Neural cell (in vitro differentiated cells): ENCODE data around the gene COG7. TPM values are rescaled to one million over a fixed set of nuclear protein-coding genes. Genes with fewer than 3 reads are reported as not detected.

ENCODE experiments used
- H2AFZ ChIP-seq: fragments of 200-600, 300-800 bp; sonication (generic), shearing (Covaris generic); 2 replicates; pipeline ENCODE4 v1.6.0; 2014; ENCODE audit warnings: low read depth, mild to moderate bottlenecking, antibody characterized with exemption, low read length, moderate library complexity
- H3F3A ChIP-seq: fragments of 200-600 bp; shearing (Covaris generic); 2 replicates; pipeline ENCODE4 v1.6.1; 2016; ENCODE audit warnings: mild to moderate bottlenecking, moderate library complexity, mixed read lengths, antibody characterized with exemption, low read length; ENCODE audit not compliant: insufficient read depth, poor library complexity, severe bottlenecking
- H3K27ac ChIP-seq: fragments of 200-600, 300-800 bp; sonication (generic), shearing (Covaris generic); 2 replicates; pipeline ENCODE4 v1.5.1; 2014; ENCODE audit warnings: mild to moderate bottlenecking, low read length, moderate library complexity
- H3K27me3 ChIP-seq: fragments of 300-800, 200-600 bp; sonication (generic), shearing (Covaris generic); 2 replicates; pipeline ENCODE4 v1.6.0; 2014; ENCODE audit warnings: mild to moderate bottlenecking, low read depth, low read length, moderate library complexity; ENCODE audit not compliant: insufficient read depth
- H3K36me3 ChIP-seq: fragments of 300-800, 200-600 bp; sonication (generic), shearing (Covaris generic); 2 replicates; pipeline ENCODE4 v1.5.1; 2014; ENCODE audit warnings: mild to moderate bottlenecking, antibody characterized with exemption, low read length, moderate library complexity; ENCODE audit not compliant: insufficient read depth
- H3K4me2 ChIP-seq: fragments of 300-800, 200-600 bp; sonication (generic), shearing (Covaris generic); 2 replicates; pipeline ENCODE4 v1.6.0; 2014; ENCODE audit warnings: mild to moderate bottlenecking, low read length
- H3K4me3 ChIP-seq: fragments of 300-800, 200-600 bp; sonication (generic), shearing (Covaris generic); 2 replicates; pipeline ENCODE4 v1.5.1; 2014; ENCODE audit warnings: mild to moderate bottlenecking, low read length, moderate library complexity
- H3K79me2 ChIP-seq: fragments of 200-600 bp; shearing (Covaris generic); replicated peaks from 2 replicates; pipeline ENCODE4 v1.6.0; 2014; ENCODE audit warnings: mild to moderate bottlenecking, low read length, moderate library complexity; ENCODE audit not compliant: insufficient read depth
- H3K9ac ChIP-seq: fragments of 300-800, 200-600 bp; sonication (generic), shearing (Covaris generic); 2 replicates; pipeline ENCODE4 v1.6.1; 2016; ENCODE audit warnings: mild to moderate bottlenecking, low read length, mixed read lengths
- H3K9me2 ChIP-seq: fragments of 200-600 bp; shearing (Covaris generic); 2 replicates; pipeline ENCODE4 v1.6.1; 2016; ENCODE audit warnings: mild to moderate bottlenecking, low read length, mixed read lengths; ENCODE audit not compliant: insufficient read depth
- H3K9me3 ChIP-seq: fragments of 200-600, 300-800 bp; sonication (generic), shearing (Covaris generic); 2 replicates; pipeline ENCODE4 v1.6.1; 2016; ENCODE audit warnings: mild to moderate bottlenecking, mixed run types, low read length, moderate library complexity, mixed read lengths
- H4K20me1 ChIP-seq: fragments of 200-600 bp; shearing (Covaris generic); 2 replicates; pipeline ENCODE4 v1.6.1; 2016; ENCODE audit warnings: mild to moderate bottlenecking, mixed run types; ENCODE audit not compliant: insufficient read depth
- EP300 ChIP-seq: fragments of 450-650 bp; conservative IDR thresholded peaks from 2 replicates; pipeline ENCODE4 v1.6.1; 2014; ENCODE audit warnings: antibody characterized with exemption, mild to moderate bottlenecking, moderate library complexity; ENCODE audit not compliant: poor library complexity, severe bottlenecking
- EZH2 ChIP-seq: fragments of 200-600, 300-800 bp; shearing (Covaris generic), sonication (generic); IDR thresholded peaks from 2 replicates; pipeline ENCODE4 v1.6.1; 2014; ENCODE audit warnings: antibody characterized with exemption, low read length, borderline replicate concordance, mild to moderate bottlenecking; ENCODE audit not compliant: insufficient read depth, poor library complexity, severe bottlenecking
- MXI1 ChIP-seq: fragments of 450-650 bp; conservative IDR thresholded peaks from 2 replicates; pipeline ENCODE4 v1.6.1; 2014; ENCODE audit warnings: antibody characterized with exemption, mild to moderate bottlenecking; ENCODE audit not compliant: poor library complexity, severe bottlenecking
- POLR2AphosphoS5 ChIP-seq: IDR thresholded peaks from 2 replicates; pipeline ENCODE4 v1.6.1; 2012
- RAD21 ChIP-seq: fragments of 450-650 bp; conservative IDR thresholded peaks from 2 replicates; pipeline ENCODE4 v1.6.1; 2014; ENCODE audit warnings: antibody characterized with exemption, mild to moderate bottlenecking, moderate library complexity
- SMC3 ChIP-seq: fragments of 450-650 bp; conservative IDR thresholded peaks from 2 replicates; pipeline ENCODE4 v1.6.1; 2014; ENCODE audit warnings: antibody characterized with exemption, mild to moderate bottlenecking, moderate library complexity; ENCODE audit not compliant: poor library complexity
- TAF1 ChIP-seq: IDR thresholded peaks from 2 replicates; pipeline ENCODE4 v1.6.1; 2012; ENCODE audit warnings: low read depth
- polyA plus RNA-seq: library from polyadenylated mRNA; depleted of rRNA; stranded (reverse); fragments of >200 nt; gene quantifications from 2 replicates; pipeline ENCODE4 v1.2.3, GENCODE V29; 2014
- TF ChIP-seq, protein P1 (sequence below): fragments of 450-650 bp; IDR thresholded peaks from 2 replicates; pipeline ENCODE4 v1.5.1; 2014; ENCODE audit warnings: antibody characterized with exemption, mild to moderate bottlenecking, moderate library complexity; ENCODE audit not compliant: poor library complexity, severe bottlenecking
- TF ChIP-seq, protein P2 (sequence below): IDR thresholded peaks from 2 replicates; pipeline ENCODE4 v1.6.1; 2012; ENCODE audit warnings: borderline replicate concordance

The COG7 gene
- polyA plus RNA-seq, 1 donor from 2014 or later: 16.2 TPM

DNA sequence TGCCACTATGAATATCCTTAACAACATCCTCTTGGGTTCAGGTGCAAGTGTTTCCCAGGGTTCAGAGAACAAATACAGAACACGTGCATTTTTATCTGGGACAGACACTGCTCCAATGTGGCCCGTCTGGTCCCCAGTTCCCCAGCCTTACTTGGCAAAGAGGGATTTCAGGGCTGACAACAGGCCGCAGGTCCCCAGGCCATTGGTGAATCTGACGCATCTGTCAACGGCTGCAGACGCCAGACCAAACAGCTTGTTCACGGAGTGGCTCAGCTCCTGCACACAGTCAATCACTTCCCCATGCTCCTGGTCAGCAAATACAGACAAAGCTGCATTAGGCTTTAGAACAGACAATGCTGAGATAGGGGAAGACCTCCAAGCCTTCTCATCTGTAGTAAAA lies 36.2 kb downstream of the COG7 start:
- no peak overlapping the region for H3K4me2 ChIP-seq
- H4K20me1 ChIP-seq: no peaks in the 10 kb centered on the region
- no peaks in the 10 kb centered on the region for H3K9me3 ChIP-seq
- H3K79me2 ChIP-seq: no peaks in the 10 kb centered on the region
- H3F3A ChIP-seq: no peaks in the 10 kb centered on the region
- H3K4me3 ChIP-seq: no peak overlapping the region
- no peak overlapping the region for H2AFZ ChIP-seq
- H3K36me3 ChIP-seq: no peaks in the 10 kb centered on the region
- H3K27ac ChIP-seq: no peak overlapping the region
- no peaks in the 10 kb centered on the region for H3K9me2 ChIP-seq
- no peaks in the 10 kb centered on the region for H3K27me3 ChIP-seq
- no peak overlapping the region for H3K9ac ChIP-seq
- TF ChIP-seq SMC3 (no peak), RAD21 (no peak), POLR2AphosphoS5 (no peak), EP300 (no peak), EZH2 (no peak), TAF1 (no peak), MXI1 (no peak)
- TF ChIP-seq, protein P1, sequence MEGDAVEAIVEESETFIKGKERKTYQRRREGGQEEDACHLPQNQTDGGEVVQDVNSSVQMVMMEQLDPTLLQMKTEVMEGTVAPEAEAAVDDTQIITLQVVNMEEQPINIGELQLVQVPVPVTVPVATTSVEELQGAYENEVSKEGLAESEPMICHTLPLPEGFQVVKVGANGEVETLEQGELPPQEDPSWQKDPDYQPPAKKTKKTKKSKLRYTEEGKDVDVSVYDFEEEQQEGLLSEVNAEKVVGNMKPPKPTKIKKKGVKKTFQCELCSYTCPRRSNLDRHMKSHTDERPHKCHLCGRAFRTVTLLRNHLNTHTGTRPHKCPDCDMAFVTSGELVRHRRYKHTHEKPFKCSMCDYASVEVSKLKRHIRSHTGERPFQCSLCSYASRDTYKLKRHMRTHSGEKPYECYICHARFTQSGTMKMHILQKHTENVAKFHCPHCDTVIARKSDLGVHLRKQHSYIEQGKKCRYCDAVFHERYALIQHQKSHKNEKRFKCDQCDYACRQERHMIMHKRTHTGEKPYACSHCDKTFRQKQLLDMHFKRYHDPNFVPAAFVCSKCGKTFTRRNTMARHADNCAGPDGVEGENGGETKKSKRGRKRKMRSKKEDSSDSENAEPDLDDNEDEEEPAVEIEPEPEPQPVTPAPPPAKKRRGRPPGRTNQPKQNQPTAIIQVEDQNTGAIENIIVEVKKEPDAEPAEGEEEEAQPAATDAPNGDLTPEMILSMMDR: no peak
- TF ChIP-seq, protein P2, sequence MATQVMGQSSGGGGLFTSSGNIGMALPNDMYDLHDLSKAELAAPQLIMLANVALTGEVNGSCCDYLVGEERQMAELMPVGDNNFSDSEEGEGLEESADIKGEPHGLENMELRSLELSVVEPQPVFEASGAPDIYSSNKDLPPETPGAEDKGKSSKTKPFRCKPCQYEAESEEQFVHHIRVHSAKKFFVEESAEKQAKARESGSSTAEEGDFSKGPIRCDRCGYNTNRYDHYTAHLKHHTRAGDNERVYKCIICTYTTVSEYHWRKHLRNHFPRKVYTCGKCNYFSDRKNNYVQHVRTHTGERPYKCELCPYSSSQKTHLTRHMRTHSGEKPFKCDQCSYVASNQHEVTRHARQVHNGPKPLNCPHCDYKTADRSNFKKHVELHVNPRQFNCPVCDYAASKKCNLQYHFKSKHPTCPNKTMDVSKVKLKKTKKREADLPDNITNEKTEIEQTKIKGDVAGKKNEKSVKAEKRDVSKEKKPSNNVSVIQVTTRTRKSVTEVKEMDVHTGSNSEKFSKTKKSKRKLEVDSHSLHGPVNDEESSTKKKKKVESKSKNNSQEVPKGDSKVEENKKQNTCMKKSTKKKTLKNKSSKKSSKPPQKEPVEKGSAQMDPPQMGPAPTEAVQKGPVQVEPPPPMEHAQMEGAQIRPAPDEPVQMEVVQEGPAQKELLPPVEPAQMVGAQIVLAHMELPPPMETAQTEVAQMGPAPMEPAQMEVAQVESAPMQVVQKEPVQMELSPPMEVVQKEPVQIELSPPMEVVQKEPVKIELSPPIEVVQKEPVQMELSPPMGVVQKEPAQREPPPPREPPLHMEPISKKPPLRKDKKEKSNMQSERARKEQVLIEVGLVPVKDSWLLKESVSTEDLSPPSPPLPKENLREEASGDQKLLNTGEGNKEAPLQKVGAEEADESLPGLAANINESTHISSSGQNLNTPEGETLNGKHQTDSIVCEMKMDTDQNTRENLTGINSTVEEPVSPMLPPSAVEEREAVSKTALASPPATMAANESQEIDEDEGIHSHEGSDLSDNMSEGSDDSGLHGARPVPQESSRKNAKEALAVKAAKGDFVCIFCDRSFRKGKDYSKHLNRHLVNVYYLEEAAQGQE: no peak

DNA sequence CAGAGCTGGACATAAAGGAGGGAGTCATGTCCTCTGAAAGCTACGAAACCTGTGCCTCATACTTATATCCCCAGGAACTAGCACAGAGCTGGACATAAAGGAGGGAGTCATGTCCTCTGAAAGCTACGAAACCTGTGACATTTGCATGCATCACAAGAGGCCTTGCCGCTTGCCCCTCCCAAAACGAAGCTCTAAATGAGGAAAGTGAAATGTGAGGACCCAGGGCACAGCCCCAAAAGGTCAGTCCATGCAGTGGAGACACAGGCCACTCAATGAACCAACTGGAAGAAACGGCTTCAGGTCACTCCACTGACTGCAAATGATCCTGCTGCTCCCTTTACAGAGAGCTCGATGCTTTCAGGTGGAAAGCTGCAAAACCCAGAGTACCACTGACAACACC lies 38.3 kb downstream of the COG7 start:
- Histone ChIP-seq H3K4me2 (no peak overlapping the region), H3K79me2 (no peaks in the 10 kb centered on the region), H3K9me2 (no peaks in the 10 kb centered on the region), H4K20me1 (no peaks in the 10 kb centered on the region), H3K27ac (no peak overlapping the region), H2AFZ (no peak overlapping the region), H3K4me3 (no peak overlapping the region), H3K9me3 (no peaks in the 10 kb centered on the region), H3K9ac (no peak overlapping the region), H3F3A (no peaks in the 10 kb centered on the region), H3K27me3 (no peaks in the 10 kb centered on the region), H3K36me3 (peaks cover 5% of the 10 kb centered on the region)
- no peak for TF ChIP-seq TAF1
- TF ChIP-seq POLR2AphosphoS5: no peak
- TF ChIP-seq MXI1: no peak
- no peak for TF ChIP-seq RAD21
- no peak for TF ChIP-seq EP300
- TF ChIP-seq, protein P2: no peak
- TF ChIP-seq, protein P1: no peak
- TF ChIP-seq SMC3: no peak
- no peak for TF ChIP-seq EZH2
